ENCODE data around the gene ANG.
A peak's percentile ranks its signal among the peaks of the same experiment; 100 is the strongest.

The ANG gene

DNA sequence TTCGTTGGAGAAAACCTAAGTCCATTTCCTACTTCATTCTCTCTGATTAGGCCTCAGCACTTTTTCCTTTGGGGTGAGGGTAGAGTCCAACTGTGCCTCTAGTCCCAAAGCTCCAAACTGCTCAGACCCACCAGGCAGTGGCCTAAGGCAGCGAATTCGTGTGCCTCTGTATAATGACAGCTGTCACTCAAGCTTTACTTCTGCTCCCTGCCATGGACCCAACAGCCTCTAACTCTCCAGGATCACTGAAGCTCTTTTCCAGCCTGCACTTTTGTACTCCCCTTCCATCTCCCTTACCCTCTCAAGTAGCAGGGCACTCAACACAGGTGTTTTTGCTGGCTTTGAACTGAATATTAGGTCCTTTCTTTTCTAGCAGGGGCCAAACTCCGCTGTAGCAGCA, 32.3 kb upstream of the ANG start:
- TF ChIP-seq, protein P1, sequence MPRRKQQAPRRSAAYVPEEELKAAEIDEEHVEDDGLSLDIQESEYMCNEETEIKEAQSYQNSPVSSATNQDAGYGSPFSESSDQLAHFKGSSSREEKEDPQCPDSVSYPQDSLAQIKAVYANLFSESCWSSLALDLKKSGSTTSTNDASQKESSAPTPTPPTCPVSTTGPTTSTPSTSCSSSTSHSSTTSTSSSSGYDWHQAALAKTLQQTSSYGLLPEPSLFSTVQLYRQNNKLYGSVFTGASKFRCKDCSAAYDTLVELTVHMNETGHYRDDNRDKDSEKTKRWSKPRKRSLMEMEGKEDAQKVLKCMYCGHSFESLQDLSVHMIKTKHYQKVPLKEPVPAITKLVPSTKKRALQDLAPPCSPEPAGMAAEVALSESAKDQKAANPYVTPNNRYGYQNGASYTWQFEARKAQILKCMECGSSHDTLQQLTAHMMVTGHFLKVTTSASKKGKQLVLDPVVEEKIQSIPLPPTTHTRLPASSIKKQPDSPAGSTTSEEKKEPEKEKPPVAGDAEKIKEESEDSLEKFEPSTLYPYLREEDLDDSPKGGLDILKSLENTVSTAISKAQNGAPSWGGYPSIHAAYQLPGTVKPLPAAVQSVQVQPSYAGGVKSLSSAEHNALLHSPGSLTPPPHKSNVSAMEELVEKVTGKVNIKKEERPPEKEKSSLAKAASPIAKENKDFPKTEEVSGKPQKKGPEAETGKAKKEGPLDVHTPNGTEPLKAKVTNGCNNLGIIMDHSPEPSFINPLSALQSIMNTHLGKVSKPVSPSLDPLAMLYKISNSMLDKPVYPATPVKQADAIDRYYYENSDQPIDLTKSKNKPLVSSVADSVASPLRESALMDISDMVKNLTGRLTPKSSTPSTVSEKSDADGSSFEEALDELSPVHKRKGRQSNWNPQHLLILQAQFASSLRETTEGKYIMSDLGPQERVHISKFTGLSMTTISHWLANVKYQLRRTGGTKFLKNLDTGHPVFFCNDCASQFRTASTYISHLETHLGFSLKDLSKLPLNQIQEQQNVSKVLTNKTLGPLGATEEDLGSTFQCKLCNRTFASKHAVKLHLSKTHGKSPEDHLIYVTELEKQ (tag by site-specific recombination; IDR thresholded peaks at IDR 0.05; ENCODE audit: borderline replicate concordance), result peak; percentile 64; the same call in 1 of the 2 replicates
- no peak for TF ChIP-seq ZNF670 (tag by site-specific recombination; IDR thresholded peaks at IDR 0.05; ENCODE audit: low read depth)
- H3K36me3 ChIP-seq (ENCODE audit: control insufficient read depth in 2 of 2, insufficient read depth in 1 of 2, low read length in 2 of 2), result no peaks in the 10 kb centered on the region
- no peak overlapping the region for H3K4me3 ChIP-seq (ENCODE audit: low read depth, low read length)
- CTCF ChIA-PET, result interaction anchor here (0.9 to 1.0 kb wide), 4 partner anchors 24 to 38 kb away, joined by 3 read pairs; partner anchors contain the start of gene RNASE4
- no peaks in the 10 kb centered on the region for H3K9me3 ChIP-seq (ENCODE audit: control insufficient read depth, insufficient read depth, low read depth, low read length)
- no peaks in the 10 kb centered on the region for H3K4me1 ChIP-seq (ENCODE audit: control insufficient read depth, insufficient read depth, low read length)
- POLR2A ChIA-PET, result interaction anchor here (3.2 kb wide), 1 partner anchor 25 kb away, joined by 16 read pairs; no protein-coding TSS in a partner anchor
- no peak overlapping the region for H3K27ac ChIP-seq (ENCODE audit: extremely low read depth, low read depth, low read length)

DNA sequence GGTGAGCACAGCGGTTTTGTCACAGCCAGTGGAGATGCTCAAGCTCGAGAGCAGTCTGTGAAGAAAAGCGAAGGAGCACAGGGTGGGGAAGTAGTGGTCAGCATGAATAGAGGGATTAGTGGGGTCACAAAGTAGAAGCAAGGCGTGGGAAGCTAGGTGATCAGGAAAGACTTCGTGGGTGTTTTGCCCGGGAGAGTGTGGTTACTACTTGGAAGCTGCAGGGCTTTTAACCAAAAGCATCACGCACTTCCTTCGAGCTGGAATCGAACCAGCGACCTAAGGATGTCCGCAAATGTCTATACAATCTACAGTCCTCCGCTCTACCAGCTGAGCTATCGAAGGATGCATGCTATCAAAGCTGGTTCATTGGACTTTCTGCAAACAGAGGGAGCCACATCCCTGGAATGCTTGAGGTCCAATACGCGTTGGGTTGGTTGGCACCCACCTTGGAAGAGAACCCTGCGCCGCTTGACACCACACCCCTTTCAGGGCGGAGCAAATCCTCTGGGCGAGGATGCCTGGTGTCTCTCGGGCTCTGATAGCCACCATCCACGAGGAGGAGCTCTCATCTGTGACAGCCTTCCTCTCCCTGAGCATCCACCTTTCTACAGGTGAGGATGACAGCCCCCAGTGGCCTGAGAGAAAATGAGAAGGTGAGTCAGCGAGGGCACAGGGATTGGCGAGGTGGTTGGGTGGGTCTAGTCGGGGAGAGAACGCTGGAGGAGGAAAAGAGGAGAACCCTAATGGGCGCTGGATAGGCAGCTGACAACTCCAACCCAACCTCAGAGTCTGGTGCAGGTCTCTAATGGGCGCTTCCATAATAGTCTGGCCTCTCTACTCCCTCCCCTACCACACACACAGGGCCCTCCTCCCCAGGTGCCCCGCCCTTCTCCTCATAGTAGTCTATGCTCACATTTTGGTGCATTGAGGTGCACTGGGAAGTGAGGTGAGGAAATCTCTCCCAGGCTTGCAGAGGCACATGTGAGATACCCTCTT, 31.1 kb upstream of the ANG start:
- POLR2A ChIA-PET, result interaction anchor here (0.7 to 3.2 kb wide), 5 partner anchors 23 to 188 kb away, joined by 3 to 16 read pairs (median 4); no protein-coding TSS in a partner anchor
- CTCF ChIA-PET, result interaction anchor here (0.5 to 4.1 kb wide), 16 partner anchors 11 to 447 kb away, joined by 3 to 21 read pairs (median 4); partner anchors contain the start of gene RNASE4
- peak overlapping the region; percentile 7; the same call in 1 of the 2 replicates for H3K4me3 ChIP-seq (ENCODE audit: low read depth, low read length)
- no peaks in the 10 kb centered on the region for H3K9me3 ChIP-seq (ENCODE audit: control insufficient read depth, insufficient read depth, low read depth, low read length)
- H3K27ac ChIP-seq (ENCODE audit: extremely low read depth, low read depth, low read length), result no peak overlapping the region
- no peaks in the 10 kb centered on the region for H3K4me1 ChIP-seq (ENCODE audit: control insufficient read depth, insufficient read depth, low read length)
- no peaks in the 10 kb centered on the region for H3K36me3 ChIP-seq (ENCODE audit: control insufficient read depth in 2 of 2, insufficient read depth in 1 of 2, low read length in 2 of 2)
- TF ChIP-seq ZNF830 (tag by site-specific recombination; IDR thresholded peaks at IDR 0.05; ENCODE audit: low read depth) (no peak), ZSCAN18 (tag by site-specific recombination; IDR thresholded peaks at IDR 0.05) (no peak), MZF1 (tag by site-specific recombination; IDR thresholded peaks at IDR 0.05; ENCODE audit: borderline replicate concordance) (no peak), ZNF426 (tag by site-specific recombination; IDR thresholded peaks at IDR 0.05) (no peak), YY1 (tag by site-specific recombination; IDR thresholded peaks at IDR 0.05) (no peak), ZBTB49 (tag by site-specific recombination; IDR thresholded peaks at IDR 0.05; ENCODE audit: low read depth) (no peak), INSM2 (tag by site-specific recombination; IDR thresholded peaks at IDR 0.05) (peak; percentile 82), ZNF626 (tag by site-specific recombination; IDR thresholded peaks at IDR 0.05) (no peak)
- TF ChIP-seq, protein P2, sequence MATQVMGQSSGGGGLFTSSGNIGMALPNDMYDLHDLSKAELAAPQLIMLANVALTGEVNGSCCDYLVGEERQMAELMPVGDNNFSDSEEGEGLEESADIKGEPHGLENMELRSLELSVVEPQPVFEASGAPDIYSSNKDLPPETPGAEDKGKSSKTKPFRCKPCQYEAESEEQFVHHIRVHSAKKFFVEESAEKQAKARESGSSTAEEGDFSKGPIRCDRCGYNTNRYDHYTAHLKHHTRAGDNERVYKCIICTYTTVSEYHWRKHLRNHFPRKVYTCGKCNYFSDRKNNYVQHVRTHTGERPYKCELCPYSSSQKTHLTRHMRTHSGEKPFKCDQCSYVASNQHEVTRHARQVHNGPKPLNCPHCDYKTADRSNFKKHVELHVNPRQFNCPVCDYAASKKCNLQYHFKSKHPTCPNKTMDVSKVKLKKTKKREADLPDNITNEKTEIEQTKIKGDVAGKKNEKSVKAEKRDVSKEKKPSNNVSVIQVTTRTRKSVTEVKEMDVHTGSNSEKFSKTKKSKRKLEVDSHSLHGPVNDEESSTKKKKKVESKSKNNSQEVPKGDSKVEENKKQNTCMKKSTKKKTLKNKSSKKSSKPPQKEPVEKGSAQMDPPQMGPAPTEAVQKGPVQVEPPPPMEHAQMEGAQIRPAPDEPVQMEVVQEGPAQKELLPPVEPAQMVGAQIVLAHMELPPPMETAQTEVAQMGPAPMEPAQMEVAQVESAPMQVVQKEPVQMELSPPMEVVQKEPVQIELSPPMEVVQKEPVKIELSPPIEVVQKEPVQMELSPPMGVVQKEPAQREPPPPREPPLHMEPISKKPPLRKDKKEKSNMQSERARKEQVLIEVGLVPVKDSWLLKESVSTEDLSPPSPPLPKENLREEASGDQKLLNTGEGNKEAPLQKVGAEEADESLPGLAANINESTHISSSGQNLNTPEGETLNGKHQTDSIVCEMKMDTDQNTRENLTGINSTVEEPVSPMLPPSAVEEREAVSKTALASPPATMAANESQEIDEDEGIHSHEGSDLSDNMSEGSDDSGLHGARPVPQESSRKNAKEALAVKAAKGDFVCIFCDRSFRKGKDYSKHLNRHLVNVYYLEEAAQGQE (tag by site-specific recombination; IDR thresholded peaks at IDR 0.05), result peak; percentile 52; the same call in 1 of the 2 replicates
- TF ChIP-seq, protein P3, sequence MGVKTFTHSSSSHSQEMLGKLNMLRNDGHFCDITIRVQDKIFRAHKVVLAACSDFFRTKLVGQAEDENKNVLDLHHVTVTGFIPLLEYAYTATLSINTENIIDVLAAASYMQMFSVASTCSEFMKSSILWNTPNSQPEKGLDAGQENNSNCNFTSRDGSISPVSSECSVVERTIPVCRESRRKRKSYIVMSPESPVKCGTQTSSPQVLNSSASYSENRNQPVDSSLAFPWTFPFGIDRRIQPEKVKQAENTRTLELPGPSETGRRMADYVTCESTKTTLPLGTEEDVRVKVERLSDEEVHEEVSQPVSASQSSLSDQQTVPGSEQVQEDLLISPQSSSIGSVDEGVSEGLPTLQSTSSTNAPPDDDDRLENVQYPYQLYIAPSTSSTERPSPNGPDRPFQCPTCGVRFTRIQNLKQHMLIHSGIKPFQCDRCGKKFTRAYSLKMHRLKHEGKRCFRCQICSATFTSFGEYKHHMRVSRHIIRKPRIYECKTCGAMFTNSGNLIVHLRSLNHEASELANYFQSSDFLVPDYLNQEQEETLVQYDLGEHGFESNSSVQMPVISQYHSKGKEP (tag by site-specific recombination; IDR thresholded peaks at IDR 0.05), result peak; percentile 66
- TF ChIP-seq, protein P4, sequence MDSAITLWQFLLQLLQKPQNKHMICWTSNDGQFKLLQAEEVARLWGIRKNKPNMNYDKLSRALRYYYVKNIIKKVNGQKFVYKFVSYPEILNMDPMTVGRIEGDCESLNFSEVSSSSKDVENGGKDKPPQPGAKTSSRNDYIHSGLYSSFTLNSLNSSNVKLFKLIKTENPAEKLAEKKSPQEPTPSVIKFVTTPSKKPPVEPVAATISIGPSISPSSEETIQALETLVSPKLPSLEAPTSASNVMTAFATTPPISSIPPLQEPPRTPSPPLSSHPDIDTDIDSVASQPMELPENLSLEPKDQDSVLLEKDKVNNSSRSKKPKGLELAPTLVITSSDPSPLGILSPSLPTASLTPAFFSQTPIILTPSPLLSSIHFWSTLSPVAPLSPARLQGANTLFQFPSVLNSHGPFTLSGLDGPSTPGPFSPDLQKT (IDR thresholded peaks at IDR 0.05; ENCODE audit: borderline replicate concordance, low read depth, low read length), result no peak
